GM12801 (cell line): ENCODE measurements around the gene RAB38.

Experiments used
- CTCF ChIP-seq: IDR thresholded peaks from one replicate; pipeline ENCODE4 v1.5.1; 2011; ENCODE audit warnings: control low read depth; ENCODE audit not compliant: insufficient read length; ENCODE audit errors: extremely low read depth

Gene RAB38

GRCh38 chr11:88087337-88087736 lies 87.9 kb downstream of the RAB38 start:
- TF ChIP-seq CTCF: no peak

DNA sequence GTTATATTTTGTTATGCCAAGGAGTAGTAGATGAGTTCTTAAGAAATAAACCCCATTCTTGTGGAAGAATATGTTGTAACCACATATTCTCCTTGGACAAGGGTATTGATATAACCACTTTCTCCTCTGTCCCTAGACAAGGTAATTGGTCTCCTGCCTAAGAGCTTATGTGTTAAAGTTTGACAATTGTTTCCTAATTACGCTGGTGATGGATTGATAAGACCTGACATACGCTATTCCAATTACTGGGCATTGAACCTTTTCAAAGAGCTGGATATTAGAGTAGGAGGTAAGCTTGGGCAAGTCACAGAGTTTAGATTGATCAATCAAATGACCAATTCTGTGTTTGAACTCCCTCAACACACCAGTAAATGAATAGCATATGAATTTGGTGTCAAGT lies 88.9 kb downstream of the RAB38 start:
- TF ChIP-seq CTCF: no peak

GRCh38 chr11:88070437-88070836 lies 104.8 kb downstream of the RAB38 start:
- no peak for TF ChIP-seq CTCF

- no peak for TF ChIP-seq CTCF
Observed at GRCh38 chr11:88068848-88069554, 106.2 kb downstream of the RAB38 start.

DNA sequence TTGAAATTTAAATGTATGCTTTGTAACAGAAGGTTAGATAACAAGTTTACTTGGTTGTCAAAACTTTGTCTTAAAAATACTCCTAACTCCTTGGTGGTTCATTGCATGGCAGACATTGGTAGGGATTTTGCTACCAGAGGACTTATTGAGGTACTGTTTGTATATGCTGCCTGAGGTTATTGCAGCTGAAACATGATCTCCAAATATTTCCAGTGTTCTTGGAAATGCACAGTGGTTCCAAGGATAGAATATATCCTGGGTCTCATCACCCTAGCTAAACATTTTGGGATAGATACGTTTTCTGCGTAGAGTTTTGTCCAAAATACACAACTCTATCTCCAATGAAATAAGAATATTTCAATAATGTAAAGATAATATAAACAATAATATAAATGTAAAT lies 109.2 kb downstream of the RAB38 start:
- TF ChIP-seq CTCF: no peak

- TF ChIP-seq CTCF: no peak
Observed at GRCh38 chr11:88064097-88064705, 111.0 kb downstream of the RAB38 start.
